Activated CD8-positive, alpha-beta memory T cell treated with anti-CD3 and anti-CD28 coated beads for 48 hours (primary cell): ENCODE data around the gene CDH16.

Source experiments
- DNase-seq, 3 experiments: peaks; one replicate each; pipeline ENCODE4 v3.0.0-alpha.2; 2020; ENCODE audit warnings: low read depth in 2 of 3, low spot score in 2 of 3

The CDH16 gene

DNA sequence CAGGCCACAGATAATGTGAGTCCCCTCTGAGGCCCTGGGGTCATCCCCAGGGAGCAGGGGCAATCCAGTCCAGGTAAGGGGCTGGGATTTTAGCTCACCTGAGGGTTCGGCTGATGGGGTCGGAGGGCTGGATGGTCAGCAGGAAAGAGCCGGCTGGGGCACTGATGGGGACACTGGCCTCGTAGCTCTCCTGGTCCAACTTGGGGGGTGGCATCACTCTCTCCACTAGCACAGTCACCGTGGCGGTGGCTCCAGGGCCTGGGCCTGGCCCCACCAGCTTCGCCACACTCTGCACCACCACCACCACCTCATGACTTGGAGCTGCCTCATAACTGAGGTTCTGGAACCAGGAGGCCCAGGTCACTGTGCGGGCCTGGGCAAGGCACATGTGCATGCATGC is 6.9 kb downstream of the CDH16 start:
- no peak for DNase-seq

DNA sequence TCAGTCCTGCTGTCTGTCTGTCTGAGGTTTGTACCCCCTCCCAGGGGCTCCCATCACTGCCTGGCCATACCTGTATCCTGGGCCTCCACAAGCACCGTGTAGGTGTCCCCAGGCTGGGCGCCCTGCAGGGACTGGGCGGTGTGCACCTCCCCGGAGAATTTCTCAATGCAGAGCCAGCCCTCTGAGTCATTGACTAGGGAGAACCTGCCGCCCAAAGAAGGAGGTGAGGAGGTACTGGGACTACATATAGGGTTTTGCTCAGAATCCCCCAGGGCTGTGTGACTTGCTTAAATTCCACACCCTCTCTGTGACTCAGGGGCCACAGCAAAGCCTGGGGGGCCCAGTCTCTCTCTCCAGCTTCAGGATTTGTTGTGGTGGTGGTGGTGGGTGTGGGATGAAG is 7.6 kb downstream of the CDH16 start:
- no peak for DNase-seq

DNA sequence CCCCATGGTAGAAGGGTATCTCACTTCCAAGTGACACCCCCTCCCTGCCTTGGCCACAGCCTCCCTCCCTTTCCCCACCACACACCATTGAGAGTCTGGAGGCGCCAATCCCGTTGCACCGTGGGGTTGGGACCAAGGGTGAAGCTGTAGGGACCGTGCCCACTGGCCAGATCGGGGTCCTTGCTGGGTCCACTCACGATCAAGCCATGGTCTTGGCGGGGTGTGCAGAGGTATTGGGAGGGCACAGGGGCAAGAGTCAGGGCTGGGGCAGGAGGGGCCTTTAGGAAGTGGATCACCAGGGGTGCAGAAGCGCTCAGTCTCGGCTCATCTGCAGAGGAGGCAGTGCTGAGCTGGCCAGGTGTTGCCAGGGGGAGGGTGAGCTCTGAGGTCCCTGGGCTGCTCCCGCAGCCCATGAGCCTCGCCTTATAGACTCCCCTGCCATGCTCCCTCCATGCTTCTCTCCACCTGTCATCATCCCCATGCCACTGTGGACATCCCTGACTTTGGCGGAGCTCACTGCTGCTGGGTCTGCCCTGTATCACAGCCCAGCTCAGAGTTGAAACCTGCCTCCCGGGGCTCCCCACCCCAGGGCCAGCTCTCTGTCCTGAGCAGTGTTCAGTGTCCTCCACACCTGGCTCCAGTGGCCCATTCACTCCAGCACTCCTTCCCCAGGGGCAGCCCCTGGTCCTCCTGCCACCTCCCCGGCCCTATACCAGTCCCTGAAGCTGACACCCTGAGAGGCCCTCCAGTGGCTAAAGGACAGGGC is 8.3 kb downstream of the CDH16 start:
- no peak for DNase-seq

- no peak for DNase-seq
Measured at GRCh38 chr16:66908762-66909559, 9.7 kb downstream of the CDH16 start.

- no peak for DNase-seq
Measured at GRCh38 chr16:66908116-66908515, 10.6 kb downstream of the CDH16 start.

DNA sequence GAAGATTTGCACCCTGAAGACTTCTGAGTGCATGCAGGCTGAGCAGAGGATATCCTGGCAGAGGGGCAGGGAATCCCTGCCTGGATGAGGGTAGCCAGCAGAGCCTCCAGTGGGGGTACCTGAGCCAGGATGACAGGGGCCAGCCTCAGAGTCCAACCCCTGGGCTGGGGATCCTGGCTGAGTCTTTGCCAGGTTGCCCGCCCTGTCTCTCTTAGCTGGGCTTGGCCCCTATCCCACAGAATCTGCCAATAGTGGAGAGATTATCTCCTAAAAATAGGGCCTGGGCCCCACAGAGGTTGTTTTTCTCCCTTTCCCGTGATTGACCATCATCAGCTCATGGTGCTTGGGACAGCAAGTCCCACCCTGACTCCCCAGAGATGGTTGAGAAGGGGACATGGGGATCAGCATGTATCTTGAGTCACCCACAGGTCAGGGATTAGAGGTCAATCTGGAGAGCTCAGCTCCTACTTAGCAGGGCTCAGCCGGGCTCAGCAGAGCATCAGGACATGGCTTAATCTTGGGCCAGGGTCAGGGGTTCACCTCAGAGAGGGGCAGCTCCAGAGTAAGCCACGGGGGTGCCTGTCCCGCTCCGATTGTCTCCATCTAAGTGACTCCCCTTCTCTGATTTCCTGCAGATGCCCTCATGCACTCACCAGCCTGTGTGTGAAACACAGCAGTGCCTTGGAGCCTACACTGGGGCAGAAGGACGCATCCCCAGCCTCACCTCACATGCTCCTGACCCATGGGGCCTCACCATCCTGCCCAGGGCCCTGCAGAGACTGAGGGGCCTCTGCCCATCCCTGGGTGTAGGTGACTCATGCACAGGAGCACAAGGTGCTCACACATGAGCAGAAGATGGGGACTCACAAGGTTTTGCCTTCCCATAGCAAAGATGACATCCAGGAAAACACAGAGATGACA is 11.5 kb downstream of the CDH16 start:
- no peak for DNase-seq

DNA sequence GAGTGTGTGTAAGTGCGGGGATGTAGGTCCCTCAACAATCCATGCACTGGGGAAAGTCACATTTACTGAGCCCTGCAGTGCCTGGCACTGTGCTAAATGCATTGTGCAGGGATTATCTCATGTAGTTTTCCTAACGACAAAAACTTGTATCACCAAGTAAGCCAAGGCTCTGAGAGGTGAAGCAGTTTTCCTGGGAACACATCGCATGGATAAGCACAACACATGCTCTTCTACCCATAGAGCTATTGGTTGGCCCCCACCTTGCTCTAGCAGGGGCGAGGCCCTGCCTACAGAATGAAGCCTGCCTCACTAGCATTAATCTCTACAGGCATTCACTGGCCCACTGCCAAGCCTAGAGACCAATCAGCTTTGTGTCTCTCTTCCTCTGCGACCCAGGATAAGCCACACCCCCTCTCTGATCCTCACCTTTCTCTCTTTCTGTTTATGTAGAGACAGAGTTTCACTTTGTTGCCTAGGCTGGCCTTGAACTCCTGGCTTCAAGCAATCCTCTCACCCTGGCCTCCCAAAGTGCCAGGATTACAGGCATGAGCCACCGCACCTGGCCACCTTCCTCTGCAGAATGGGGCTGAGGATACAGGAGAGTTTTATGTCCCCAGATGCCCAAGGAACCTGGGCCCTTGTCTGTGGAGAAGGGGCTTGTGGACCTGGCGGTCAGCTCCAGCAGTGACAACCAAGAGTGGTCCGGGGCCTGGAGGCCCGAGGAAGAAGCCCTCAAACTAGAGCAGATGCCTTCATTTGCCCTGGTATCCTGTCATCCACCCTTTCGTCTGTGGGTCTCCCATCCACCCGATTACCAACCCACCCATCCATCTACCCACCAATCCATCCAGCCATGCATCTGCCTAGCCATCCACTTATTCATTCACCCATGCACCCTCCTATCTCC is 12.8 kb downstream of the CDH16 start:
- no peak for DNase-seq

DNA sequence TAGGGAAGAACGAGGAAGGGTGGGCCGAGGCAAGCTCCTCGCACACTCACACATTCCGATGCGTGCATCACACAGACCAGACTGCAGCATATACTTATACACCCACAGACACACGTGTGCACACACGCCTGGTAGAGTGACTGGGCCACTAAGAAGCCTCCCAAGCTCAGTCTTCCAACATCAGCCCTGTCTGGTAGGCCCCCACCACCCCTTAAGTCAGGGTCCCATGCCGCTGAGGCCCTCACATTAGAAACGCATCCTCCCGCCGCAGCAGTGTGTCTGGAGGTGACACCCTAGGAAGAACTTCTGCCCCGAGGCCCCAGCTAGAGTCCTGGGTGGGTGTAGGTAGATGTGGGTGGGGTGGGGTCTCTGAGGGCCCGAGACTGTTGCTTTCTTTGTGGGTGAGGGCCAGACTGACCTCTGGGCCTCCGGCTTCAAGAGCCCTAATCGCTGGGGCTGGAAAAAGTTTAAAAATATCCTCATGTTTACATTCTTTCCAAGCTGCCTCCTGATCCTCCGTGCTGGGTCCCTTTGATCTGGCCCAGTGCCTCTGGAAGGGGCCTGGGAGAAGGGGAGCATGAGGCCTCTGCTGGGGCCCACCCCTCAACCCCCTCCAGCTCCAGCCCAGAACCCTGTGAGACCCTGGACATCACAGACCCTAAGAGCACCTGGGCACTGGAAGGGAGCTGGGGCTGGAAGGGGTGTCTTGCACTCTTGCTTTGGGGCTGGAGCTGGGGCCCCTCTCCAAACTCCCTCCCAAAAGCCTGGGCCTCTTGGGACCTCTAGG is 13.6 kb downstream of the CDH16 start:
- DNase-seq = no peak

DNA sequence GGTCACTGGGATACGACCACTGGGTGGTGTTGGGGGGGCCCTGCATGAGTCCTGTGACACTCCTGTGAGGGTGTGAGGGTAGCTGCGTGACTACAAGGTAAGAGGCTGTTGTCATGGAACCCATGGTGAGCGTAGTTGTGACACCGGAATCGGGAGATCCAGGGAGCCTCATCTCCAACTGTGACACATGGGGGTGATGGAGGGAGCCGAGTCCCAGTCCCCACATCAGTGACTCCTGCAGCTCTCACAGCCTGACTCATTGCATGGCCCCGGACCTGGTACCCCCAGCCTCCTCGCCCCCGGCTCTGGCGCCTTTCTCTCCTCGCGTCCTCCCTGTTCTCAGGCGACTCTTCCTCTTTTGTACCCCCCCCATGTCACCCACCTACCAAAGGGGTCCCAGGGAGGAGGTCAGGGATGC is 14.2 kb downstream of the CDH16 start:
- DNase-seq = no peak

- no peak for DNase-seq
Measured at GRCh38 chr16:66903544-66904427, 14.9 kb downstream of the CDH16 start.

DNA sequence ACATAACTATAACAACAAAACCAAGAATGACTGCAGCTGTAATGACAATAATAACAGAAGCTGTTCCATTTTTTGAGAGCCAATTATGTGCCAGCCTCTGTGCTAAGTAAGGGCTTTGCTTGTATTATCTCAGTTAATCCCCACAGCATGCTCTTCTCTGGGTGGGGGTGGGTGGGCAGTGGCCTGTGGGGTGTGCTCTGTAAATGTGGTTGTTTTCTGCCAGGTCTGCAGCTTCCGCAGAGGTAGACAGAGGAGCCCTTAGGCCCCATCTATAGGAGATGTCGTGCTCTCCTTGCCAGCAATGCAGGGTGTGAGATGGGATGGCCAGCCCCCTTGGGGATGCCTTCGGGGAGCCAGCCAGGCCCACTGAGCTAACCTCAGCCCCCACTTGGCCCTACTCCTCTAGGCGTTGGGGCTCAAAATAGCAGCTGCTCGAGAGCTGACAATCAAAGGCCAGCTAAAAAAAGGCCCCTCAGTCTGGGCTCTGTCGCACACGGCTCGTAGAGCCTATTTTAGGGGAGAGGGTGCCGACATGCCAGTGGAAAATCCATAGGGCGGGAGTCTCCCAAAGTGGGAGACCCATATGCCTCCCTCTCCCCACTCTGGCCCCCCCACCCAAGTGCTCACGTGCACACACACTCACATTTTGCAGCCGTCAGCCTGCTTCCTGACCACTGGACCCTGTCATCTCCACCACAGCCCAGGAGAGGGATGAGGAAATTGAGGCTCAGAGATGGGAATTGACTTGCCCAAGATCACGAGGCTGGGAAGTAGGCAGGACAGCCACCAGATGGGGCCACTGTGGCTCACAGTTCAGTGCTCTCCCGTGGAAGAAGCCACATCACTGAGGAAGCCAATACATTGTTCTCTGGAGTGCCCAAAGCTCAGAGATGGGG is 15.8 kb downstream of the CDH16 start:
- no peak for DNase-seq

GRCh38 chr16:66901626-66902025 is 17.1 kb downstream of the CDH16 start:
- no peak for DNase-seq

DNA sequence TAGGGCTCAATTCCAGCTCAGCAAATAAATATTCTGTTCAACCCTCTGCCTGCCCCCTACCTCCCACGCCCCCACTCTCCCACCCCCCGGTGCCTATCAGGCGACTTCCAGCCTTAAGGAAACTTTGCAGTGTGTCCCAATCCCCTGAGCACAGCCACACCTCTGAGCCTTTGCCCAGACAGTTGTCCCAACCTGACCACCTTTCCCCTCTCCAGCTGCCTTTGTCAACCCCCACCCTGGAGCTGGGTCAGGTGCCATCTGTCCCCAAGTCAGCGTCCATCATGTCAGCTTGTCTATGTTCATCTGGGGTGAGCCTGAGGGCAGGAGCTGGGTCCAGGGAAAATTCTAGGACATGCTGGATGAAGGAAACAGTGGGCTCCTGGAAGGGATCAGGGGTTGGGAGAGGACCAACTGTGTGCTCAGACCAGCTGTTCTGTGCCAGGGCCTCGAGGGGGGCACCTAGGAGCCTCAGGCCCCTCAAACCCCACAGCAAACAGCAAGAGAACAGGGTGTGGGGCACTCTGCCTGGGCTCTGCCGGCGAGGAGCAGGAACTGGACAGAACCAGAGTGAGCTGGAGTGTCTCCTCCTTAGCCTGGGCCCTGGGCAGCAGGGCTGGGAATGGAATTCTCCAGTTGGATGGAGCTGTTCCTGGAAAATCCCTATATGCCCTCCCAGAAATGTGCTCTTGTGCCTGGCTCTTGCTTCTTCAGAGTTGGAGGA is 17.8 kb downstream of the CDH16 start:
- no peak for DNase-seq

DNA sequence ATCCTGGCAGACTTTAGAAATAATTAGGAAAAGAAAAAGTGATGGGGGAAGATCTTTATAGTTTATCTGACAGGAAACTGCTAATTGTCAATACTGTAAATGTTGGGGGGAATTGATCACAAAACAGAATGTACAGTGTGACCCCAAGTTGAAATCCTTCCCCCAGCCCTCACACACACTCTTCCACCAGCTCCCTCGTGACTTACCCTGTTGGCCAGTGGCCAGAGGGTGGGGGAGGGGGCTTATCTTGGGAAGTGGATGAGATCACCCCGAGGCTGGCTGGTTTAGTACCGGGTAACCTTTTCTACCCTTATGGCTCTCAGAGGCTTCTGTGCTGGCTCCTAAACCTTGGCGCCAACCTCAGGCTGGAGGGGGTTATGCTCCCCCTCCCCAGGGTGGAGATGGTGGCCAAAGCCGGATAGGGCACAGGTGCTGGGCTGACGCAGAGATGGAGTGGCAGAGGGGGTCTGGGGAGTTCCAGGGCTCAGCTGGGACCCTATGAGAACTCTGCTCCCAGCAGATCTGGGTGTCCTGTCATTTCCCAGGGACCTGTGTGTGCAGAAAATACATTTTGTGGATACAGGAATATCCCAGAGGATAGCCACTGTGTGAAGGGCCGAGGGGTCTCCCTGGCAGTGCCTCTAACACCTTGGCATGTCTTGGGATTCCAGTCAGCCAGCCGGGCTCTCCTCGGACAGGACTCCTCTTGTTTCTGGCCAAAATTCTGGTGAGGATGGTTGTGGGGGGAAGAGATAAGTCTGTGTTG is 18.6 kb downstream of the CDH16 start:
- DNase-seq = no peak

GRCh38 chr16:66899310-66899944 is 19.3 kb downstream of the CDH16 start:
- DNase-seq = no peak

GRCh38 chr16:66898933-66899309 is 19.8 kb downstream of the CDH16 start:
- DNase-seq = no peak
